ENCODE data around the gene CCDC85A. TPM values are rescaled to one million over a fixed set of nuclear protein-coding genes. Genes with fewer than 3 reads are reported as not detected.
A peak's percentile ranks its signal among the peaks of the same experiment; 100 is the strongest.

Gene CCDC85A
- polyA plus RNA-seq, 1 of the 3 experiments (the other 2 are of a cell fraction), result 48.7 TPM

- Histone ChIP-seq H3K4me1 (ENCODE audit: control insufficient read depth in 1 of 2, insufficient read depth in 2 of 2, low read depth in 1 of 2, low read length in 1 of 2) (peaks cover 0 to 7% of the 10 kb centered on the region in 2 experiments; a peak in 2 of 4 replicates), H3K9ac (no peak overlapping the region), H3K4me2 (peak overlapping the region; percentile 48), H4K20me1 (ENCODE audit: insufficient read depth) (peaks cover 81% of the 10 kb centered on the region), H3K9me2 (no peaks in the 10 kb centered on the region), H3K9me3 (no peaks in the 10 kb centered on the region), H3K27me3 (ENCODE audit: insufficient read depth) (no peaks in the 10 kb centered on the region), H3K79me2 (ENCODE audit: insufficient read depth) (peaks cover 100% of the 10 kb centered on the region), H3K27ac (ENCODE audit: low read depth in 2 of 2, low read length in 1 of 2) (peak overlapping the region in 1 of 2 experiments; percentile 61; a peak in 2 of 4 replicates), H3K4me3 (ENCODE audit: low read depth in 2 of 2, low read length in 1 of 2) (0 out of 4 replicates have a peak overlapping the region, but pooled peaks of 1 of the 2 experiments have one; percentile 3), H2AFZ (ENCODE audit: low read depth) (no peak overlapping the region), H3K36me3 (replicated peaks in 1 of 2; ENCODE audit: control insufficient read depth in 1 of 2, insufficient read depth in 2 of 2, low read length in 1 of 2) (peaks cover 2 to 29% of the 10 kb centered on the region in 2 experiments), H3F3A (replicated peaks; ENCODE audit: insufficient read depth) (peaks cover 51% of the 10 kb centered on the region)
- DNase-seq, result no peak
- POLR2A ChIA-PET, result no interaction called here
- TF ChIP-seq PBX3 (IDR thresholded peaks at IDR 0.05), result 0 out of 2 replicates have a peak, but pooled peaks have one; percentile 9
- TF ChIP-seq TEAD4 (IDR thresholded peaks at IDR 0.05; ENCODE audit: borderline replicate concordance, insufficient read depth), result no peak
- no peak for TF ChIP-seq NFIC (IDR thresholded peaks at IDR 0.05; ENCODE audit: borderline replicate concordance)
- TF ChIP-seq TCF12 (IDR thresholded peaks at IDR 0.05), result peak; percentile 69
- no peak for TF ChIP-seq MXI1 (IDR thresholded peaks at IDR 0.05; ENCODE audit: low read depth, low read length)
- TF ChIP-seq MAX (IDR thresholded peaks at IDR 0.05; ENCODE audit: low read depth), result no peak
- TF ChIP-seq USF2 (IDR thresholded peaks at IDR 0.05; ENCODE audit: borderline replicate concordance, low read depth, low read length), result no peak
- TF ChIP-seq POLR2AphosphoS5 (IDR thresholded peaks at IDR 0.05; ENCODE audit: low read depth, low read length), result no peak
- CTCF ChIA-PET, result no interaction called here
- 57% methylated on average over 1 of the region's 1 CpG for WGBS (ENCODE audit: low lambda C conversion rate)
Observed at GRCh38 chr2:56224316-56224715, 40.5 kb downstream of the CCDC85A start.

- no peak for TF ChIP-seq MEF2A (IDR thresholded peaks at IDR 0.05; ENCODE audit: borderline replicate concordance, low read depth)
- 38% methylated on average over 1 of the region's 1 CpG for WGBS (ENCODE audit: low lambda C conversion rate)
- Histone ChIP-seq H3K9me2 (no peaks in the 10 kb centered on the region), H3K4me1 (ENCODE audit: control insufficient read depth in 1 of 2, insufficient read depth in 2 of 2, low read depth in 1 of 2, low read length in 1 of 2) (peaks cover 0 to 19% of the 10 kb centered on the region in 2 experiments; a peak in 2 of 4 replicates), H3K27me3 (ENCODE audit: insufficient read depth) (no peaks in the 10 kb centered on the region), H3K4me3 (ENCODE audit: low read depth in 2 of 2, low read length in 1 of 2) (no peak overlapping the region), H3K4me2 (no peak overlapping the region), H3K9me3 (no peaks in the 10 kb centered on the region), H3K79me2 (ENCODE audit: insufficient read depth) (peaks cover 100% of the 10 kb centered on the region), H3F3A (replicated peaks; ENCODE audit: insufficient read depth) (peaks cover 45% of the 10 kb centered on the region), H3K27ac (ENCODE audit: low read depth in 2 of 2, low read length in 1 of 2) (peak overlapping the region in 1 of 2 experiments; percentile 61; a peak in 2 of 4 replicates), H3K36me3 (replicated peaks in 1 of 2; ENCODE audit: control insufficient read depth in 1 of 2, insufficient read depth in 2 of 2, low read length in 1 of 2) (peaks cover 3 to 19% of the 10 kb centered on the region in 2 experiments), H3K9ac (no peak overlapping the region), H2AFZ (ENCODE audit: low read depth) (no peak overlapping the region), H4K20me1 (ENCODE audit: insufficient read depth) (peaks cover 93% of the 10 kb centered on the region)
- ChIA-PET CTCF (no interaction called here), POLR2A (no interaction called here)
- no peak for DNase-seq
Observed at GRCh38 chr2:56227811-56228210, 44.0 kb downstream of the CCDC85A start.

All from SK-N-SH (cell line).